ENCODE results near the gene ANKRD34A.

The ANKRD34A gene

DNA sequence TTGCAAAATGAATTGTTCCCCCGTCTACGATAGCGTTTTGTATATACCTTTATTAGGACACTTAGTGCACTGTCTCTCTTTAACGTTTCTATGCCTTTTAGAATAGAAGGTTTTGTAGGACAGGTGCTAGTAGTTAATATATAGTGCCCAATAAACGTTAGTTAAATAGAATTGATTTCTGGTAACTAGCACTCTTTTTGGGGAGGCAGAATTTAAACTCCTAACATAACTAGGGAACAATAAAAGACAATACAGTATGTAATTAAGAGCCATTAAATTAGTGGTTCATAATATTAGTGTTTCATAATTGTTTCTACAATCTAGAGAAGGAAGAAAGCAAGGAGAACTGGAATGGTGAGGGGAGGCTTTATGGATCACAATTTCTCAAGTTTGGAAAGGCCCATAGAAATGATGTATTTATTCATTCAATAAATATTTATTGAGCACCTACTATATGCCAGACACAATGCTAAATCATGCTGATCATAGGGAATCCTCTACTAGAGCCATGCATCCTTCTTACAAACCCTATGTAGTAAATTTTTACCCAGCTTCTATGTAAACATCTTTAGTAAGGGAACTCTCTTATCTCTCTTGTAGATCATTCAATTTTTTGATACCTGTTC, 857 bp upstream of the ANKRD34A start:
- DNase-seq (ENCODE audit: low read depth) = no peak

DNA sequence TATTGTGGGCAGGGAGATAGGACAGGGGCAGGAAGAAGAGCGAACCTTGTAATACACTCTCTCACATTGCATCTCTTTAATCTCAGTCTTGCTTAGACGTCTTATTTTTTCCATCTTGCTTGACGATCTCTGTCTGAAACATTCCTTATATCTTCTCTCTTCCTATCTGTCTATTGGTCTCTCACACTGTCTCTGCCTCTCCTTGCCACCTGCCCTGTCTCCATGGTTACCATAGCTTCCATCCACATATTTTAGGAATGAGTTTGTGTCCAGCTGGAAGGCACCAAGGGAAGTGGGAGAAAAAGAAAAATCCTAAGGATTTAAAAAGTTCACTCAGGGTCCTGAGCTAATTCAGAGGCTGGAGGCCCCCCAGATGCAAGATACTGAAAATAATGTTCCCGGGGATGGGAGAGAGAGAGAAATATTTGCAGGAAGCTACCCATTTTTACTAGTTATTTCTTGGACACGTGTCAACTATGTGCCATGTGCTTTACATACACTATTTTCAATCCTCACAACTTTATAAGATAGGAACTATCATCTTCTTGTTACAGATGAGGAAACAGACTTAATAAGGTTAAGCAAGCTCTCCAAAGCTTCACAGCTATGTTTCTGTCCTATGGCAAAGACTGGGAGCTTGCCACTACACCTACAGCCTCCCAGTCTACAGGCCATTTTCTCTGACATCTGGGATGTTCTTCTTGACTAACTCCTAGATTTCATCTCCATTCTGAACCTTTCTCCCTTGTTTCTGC, 933 bp downstream of the ANKRD34A start:
- DNase-seq (ENCODE audit: low read depth) = peak; percentile 84

GRCh38 chr1:145962157-145963102, 1.9 kb downstream of the ANKRD34A start:
- DNase-seq (ENCODE audit: low read depth) = peak; percentile 51

DNA sequence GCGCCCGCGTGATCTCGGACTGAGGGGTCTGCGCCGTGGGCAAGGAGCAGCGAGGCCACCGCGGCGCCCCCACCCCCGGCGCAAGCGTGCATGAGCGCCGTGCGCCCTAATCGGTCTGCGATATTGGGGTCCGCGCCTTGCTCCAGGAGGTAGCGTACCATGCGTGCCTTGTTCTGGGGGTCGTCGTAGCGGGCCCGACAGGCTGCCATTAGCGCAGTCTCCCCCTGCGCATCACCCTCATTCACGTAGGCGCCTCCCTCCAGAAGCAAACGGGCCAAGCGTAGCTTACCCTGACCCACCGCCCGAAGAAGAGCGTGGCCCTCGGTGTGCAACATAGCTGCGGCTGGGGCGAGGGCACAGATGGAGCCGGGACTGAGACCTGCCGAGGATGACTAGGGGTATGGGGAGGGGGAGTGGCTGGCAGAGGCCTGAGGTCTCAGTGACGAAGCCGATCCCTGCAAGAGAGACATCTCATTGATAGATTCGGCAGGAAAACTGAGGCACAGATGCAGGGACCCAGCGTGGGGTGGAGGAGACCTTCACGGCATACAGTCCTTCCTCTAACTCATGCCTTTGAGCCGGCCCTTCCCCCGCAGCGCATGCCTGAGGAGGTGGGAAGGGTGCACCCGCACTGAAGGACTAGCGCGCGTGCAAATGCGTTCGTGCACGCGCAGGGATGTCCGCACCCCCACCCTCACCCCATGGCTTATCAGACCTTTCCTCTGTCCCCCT, 2.8 kb downstream of the ANKRD34A start:
- peak; percentile 56 for DNase-seq (ENCODE audit: low read depth)

DNA sequence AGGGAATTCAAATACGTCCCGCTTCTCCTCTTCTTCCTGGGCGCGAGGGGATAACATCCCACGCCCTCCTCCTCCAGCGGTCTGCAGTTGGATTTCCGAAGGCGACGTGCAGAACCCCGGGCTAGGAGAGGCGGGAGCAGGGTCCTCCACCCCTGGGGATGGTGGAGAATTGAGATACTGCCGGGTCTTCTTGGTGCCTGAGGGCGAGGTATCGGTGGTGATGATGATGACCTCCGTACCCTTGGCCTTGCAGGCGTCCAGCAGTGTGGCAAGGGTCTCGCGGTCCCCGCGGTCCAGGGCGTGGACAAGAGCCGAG, 3.3 kb downstream of the ANKRD34A start:
- DNase-seq (ENCODE audit: low read depth) = peak; percentile 23

DNA sequence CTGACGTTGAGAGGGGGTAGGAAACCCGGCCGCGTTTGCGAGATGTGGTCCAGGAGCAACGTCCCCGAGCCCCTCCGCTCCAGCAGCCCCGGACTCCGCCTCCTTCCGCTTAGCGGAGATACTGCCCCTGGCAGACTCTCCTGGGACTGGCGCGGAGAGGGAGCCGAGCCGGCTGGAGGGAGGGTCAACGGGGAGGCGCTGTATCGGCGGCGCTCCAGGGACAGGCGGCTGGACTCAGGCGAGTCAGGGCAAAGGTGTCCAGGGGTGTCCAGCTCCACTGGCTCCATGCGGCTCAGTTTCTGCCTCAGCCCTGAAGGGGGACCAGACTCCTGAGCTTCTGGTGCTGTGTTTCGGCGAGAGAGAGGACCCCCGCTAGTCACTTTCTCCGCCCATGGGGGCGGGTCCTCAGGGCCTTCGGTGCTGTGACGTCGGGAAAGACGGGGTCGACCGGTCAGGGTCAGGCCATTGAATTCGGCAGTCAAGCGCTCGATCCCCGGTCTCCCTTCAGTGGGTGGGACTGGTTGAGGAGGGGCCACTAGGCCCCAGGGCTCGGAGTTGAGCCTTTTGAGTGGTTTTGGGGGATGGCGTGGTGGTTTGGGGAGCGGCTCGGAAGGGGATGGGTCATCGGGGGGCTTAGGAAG, 3.8 kb downstream of the ANKRD34A start:
- DNase-seq (ENCODE audit: low read depth) = peak; percentile 78

DNA sequence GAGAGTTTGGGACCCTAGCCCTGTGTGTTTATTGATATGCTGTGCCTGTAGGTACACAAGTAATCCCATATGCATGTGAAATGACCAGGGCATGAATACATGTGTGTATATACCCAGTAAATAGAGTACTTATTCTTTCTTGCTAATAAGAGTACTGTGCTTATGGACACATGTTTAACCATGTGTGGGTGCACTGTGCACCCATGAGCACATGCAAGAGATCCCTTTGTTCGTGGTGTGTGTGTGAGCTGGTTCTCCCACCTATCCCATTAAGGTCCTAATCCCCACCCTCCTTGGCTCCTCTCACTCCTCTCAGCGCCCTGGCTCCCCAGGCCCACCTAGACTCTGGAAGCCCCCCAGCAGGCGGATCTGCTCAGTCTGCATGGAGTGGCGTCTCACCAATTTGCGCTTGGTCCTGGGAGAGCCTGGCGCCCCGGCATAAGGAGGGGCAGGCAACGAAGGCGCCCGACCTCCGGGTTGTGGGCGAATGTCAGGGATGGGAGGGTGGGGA, 4.4 kb downstream of the ANKRD34A start:
- no peak for DNase-seq (ENCODE audit: low read depth)

GRCh38 chr1:145959333-145959732, 5.0 kb downstream of the ANKRD34A start:
- no peak for DNase-seq (ENCODE audit: low read depth)

- DNase-seq (ENCODE audit: low read depth) = no peak
Observed at GRCh38 chr1:145958734-145959133, 5.6 kb downstream of the ANKRD34A start.

GRCh38 chr1:145957443-145958319, 6.7 kb downstream of the ANKRD34A start, which contains the start of gene LIX1L:
Gene LIX1L, minus strand, starts transcription at chr1:145958017. Its CDS starts 90 bp downstream, at chr1:145957927.
- DNase-seq (ENCODE audit: low read depth) = peak; percentile 99

DNA sequence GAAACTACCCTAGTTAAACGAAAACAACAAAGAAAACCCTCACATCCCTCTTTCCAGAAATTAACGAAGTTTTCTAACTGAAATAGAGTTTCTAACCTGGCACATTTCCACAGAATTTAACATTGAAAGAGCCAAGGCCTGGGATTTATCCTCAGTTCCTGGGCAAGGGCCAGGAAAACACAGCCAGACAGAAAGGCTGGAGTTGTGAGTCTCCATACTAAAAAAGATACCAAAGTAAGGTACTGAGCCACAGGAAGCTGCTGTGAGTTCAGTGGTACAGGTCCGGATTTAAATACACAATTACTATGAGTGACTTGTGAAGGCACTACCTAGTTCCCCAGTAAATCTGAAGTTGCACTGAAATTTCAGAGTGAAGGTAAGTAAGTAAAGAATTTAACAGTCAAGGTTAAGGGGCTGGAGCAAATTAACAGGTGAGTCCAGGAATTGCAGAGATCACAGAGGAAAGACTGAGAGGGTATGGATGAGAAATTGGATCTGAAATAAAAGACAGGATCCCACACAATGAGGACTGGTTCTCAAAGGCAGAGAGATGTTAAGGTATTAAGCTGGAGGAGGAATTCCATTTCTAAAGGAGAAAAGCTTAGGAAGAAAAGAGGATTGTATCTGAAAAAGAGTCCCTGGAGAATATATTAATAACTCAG, 7.5 kb downstream of the ANKRD34A start:
- DNase-seq (ENCODE audit: low read depth) = peak; percentile 24

DNA sequence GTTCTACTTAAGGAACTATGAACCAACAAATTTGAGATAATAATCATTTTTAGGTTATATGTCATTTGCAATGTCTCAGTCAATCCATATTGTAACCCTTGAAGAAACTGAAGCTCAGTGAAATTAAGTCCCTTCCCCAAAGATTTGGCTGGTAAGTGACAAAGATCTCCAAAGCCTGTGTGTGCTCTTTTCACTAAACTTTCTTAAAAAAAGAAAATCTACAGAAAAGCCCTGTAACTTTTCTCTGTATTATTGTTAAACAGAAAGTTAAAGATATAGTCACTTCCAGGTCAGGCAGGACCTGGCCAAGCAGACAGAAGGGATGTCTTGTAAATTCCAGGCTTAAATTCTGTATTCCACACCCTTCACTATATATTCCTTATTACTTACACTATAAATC, 8.0 kb downstream of the ANKRD34A start:
- DNase-seq (ENCODE audit: low read depth) = no peak

DNA sequence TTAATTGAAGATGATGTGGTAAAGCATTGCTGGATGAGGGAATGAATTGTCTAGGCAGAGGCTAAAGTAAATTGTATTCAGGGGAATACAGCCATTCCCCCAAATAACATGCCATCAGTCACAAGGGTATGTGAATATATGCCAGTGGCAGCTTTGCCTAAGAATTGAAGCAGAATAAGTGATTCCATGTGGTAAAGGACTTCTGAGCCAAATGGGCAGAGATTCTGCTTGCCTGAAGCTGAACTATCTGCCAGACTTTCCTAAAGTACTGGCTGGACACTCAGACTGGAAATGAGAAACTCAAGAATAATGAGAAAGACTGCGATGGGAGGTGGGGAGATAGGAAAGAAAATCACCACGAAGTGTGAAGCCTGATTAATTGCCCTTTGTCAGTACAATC, 8.9 kb downstream of the ANKRD34A start:
- no peak for DNase-seq (ENCODE audit: low read depth)

DNA sequence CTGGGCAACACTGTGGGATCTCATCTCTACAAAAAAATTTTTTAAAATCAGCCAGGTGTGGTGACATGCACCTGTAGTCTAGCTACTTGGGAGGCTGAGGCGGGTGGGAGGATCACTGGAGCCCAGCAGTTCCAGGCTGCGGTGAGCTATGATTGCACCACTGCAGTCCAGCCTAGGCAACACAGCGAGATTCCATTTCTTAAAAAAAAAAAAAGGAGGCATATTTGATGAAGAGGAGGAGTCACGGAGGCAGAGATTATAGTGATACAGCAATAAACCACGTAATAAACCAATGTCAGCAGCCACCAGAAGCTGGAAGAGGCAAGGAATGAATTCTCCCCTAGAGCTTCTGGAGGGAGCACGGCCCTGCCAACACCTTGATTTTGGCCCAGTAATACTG, 10.5 kb downstream of the ANKRD34A start:
- DNase-seq (ENCODE audit: low read depth) = no peak

GRCh38 chr1:145952903-145953302, 11.5 kb downstream of the ANKRD34A start:
- no peak for DNase-seq (ENCODE audit: low read depth)

- DNase-seq (ENCODE audit: low read depth) = no peak
Observed at GRCh38 chr1:145951526-145951925, 12.8 kb downstream of the ANKRD34A start.

DNA sequence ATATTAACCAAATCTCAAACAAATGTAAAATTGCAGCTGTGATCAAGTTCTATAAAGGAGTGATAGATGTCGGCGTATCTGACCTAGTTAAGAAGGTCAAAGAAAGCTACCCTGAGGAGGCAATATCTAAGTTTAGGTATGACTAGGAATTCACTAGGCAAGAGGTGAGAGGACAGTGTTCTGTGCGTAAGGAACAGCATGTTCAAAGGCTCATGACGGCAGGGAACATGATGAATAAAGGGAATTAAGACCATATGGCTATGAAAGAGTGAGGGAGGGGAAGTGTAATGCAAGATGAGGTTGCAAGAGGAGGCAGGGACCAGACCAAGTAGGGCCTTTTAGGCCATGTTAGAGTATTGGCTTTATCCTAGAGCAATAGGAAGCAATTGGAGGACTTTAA, 15.2 kb downstream of the ANKRD34A start:
- DNase-seq (ENCODE audit: low read depth) = no peak

- no peak for DNase-seq (ENCODE audit: low read depth)
Observed at GRCh38 chr1:145947551-145947950, 16.8 kb downstream of the ANKRD34A start.

DNA sequence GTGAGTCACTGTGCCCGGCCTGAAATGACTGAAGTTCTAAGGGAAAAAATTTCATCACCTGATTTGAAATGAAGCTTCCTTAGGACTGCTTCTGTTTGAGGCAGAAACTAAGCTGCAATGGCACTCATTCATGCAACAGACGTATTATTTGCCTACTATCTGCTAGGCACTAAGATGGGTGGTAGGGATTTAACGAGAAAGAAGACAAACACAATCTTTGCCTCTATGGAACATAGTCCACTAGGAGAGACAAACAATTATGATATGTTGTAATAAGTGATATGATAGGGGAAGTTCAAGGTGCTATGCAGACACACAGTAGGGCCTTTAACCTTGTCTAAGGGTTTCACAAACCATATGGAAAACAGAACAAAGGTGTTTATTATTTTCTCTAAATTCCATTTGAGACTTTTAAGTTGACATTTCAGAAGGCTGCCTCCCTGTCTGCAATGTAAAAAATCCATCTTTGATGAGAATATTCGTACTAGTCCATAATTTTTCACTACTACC, 17.8 kb downstream of the ANKRD34A start:
- no peak for DNase-seq (ENCODE audit: low read depth)

- no peak for DNase-seq (ENCODE audit: low read depth)
Observed at GRCh38 chr1:145944532-145944931, 19.8 kb downstream of the ANKRD34A start.
